OCI-LY7 (cell line): ENCODE results near the gene MAGI1.

Experiments used
- EZH2phosphoT487 ChIP-seq: fragments of 200-600 bp; sonication (generic); IDR thresholded peaks from 2 replicates; pipeline ENCODE4 v1.6.1; 2018; ENCODE audit warnings: low read depth, borderline replicate concordance, mild to moderate bottlenecking, mixed run types, antibody characterized with exemption, low read length, moderate library complexity, mixed read lengths
- TF ChIP-seq, protein P1 (sequence below): fragments of 200-600 bp; sonication (generic); conservative IDR thresholded peaks from 2 replicates; pipeline ENCODE4 v1.5.1; 2014; ENCODE audit warnings: mild to moderate bottlenecking, antibody characterized with exemption, low read length, moderate library complexity, mixed read lengths

GRCh38 chr3:65557899-65558564 is 480.7 kb downstream of the MAGI1 start:
- TF ChIP-seq, protein P1, sequence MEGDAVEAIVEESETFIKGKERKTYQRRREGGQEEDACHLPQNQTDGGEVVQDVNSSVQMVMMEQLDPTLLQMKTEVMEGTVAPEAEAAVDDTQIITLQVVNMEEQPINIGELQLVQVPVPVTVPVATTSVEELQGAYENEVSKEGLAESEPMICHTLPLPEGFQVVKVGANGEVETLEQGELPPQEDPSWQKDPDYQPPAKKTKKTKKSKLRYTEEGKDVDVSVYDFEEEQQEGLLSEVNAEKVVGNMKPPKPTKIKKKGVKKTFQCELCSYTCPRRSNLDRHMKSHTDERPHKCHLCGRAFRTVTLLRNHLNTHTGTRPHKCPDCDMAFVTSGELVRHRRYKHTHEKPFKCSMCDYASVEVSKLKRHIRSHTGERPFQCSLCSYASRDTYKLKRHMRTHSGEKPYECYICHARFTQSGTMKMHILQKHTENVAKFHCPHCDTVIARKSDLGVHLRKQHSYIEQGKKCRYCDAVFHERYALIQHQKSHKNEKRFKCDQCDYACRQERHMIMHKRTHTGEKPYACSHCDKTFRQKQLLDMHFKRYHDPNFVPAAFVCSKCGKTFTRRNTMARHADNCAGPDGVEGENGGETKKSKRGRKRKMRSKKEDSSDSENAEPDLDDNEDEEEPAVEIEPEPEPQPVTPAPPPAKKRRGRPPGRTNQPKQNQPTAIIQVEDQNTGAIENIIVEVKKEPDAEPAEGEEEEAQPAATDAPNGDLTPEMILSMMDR, result no peak
- no peak for TF ChIP-seq EZH2phosphoT487
